Activated naive CD8-positive, alpha-beta T cell treated with anti-CD3 and anti-CD28 coated beads for 36 hours (primary cell): Measurements from ENCODE around the gene SPINK5. TPM values are rescaled to one million over a fixed set of nuclear protein-coding genes. Genes with fewer than 3 reads are reported as not detected.

ENCODE experiments used
- DNase-seq: peaks from one replicate; pipeline ENCODE4 v3.0.0; 2021
- H3K27ac Mint-ChIP-seq: one replicate; pipeline ENCODE4 v1.8.0; 2022; ENCODE audit warnings: mild to moderate bottlenecking, moderate library complexity, mixed read lengths
- H3K27me3 Mint-ChIP-seq: one replicate; pipeline ENCODE4 v1.8.0; 2022; ENCODE audit warnings: mild to moderate bottlenecking, mixed read lengths
- H3K36me3 Mint-ChIP-seq: one replicate; pipeline ENCODE4 v1.8.0; 2021; ENCODE audit warnings: mild to moderate bottlenecking, mixed read lengths
- H3K4me1 Mint-ChIP-seq: one replicate; pipeline ENCODE4 v1.8.0; 2021; ENCODE audit warnings: mixed read lengths
- H3K4me3 Mint-ChIP-seq: one replicate; pipeline ENCODE4 v1.8.0; 2022; ENCODE audit warnings: mild to moderate bottlenecking, moderate library complexity, mixed read lengths
- H3K9me3 Mint-ChIP-seq: one replicate; pipeline ENCODE4 v1.8.0; 2022; ENCODE audit warnings: mixed read lengths
- total RNA-seq, 2 experiments: library from RNA; stranded (reverse); gene quantifications; one replicate each; pipeline ENCODE4 v1.2.3, GENCODE V29; 2021

The SPINK5 gene
- total RNA-seq, 2 experiments from 2014 or later, result not detected

GRCh38 chr5:148084269-148084668, 20.5 kb downstream of the SPINK5 start:
- no peak for DNase-seq
- no peaks in the 10 kb centered on the region for H3K36me3 Mint-ChIP-seq
- peaks cover 2% of the 10 kb centered on the region for H3K9me3 Mint-ChIP-seq
- H3K4me1 Mint-ChIP-seq, result no peaks in the 10 kb centered on the region
- H3K27me3 Mint-ChIP-seq, result peaks cover 5% of the 10 kb centered on the region
- no peak overlapping the region for H3K4me3 Mint-ChIP-seq
- H3K27ac Mint-ChIP-seq, result no peak overlapping the region

- no peak for DNase-seq
- H3K9me3 Mint-ChIP-seq, result peaks cover 2% of the 10 kb centered on the region
- H3K36me3 Mint-ChIP-seq, result no peaks in the 10 kb centered on the region
- H3K4me3 Mint-ChIP-seq, result no peak overlapping the region
- no peak overlapping the region for H3K27ac Mint-ChIP-seq
- no peaks in the 10 kb centered on the region for H3K4me1 Mint-ChIP-seq
- peaks cover 5% of the 10 kb centered on the region for H3K27me3 Mint-ChIP-seq
Measured at GRCh38 chr5:148085310-148085709, 21.5 kb downstream of the SPINK5 start.

- H3K4me1 Mint-ChIP-seq, result no peaks in the 10 kb centered on the region
- no peak overlapping the region for H3K4me3 Mint-ChIP-seq
- no peak for DNase-seq
- H3K9me3 Mint-ChIP-seq, result peaks cover 2% of the 10 kb centered on the region
- H3K27me3 Mint-ChIP-seq, result peaks cover 5% of the 10 kb centered on the region
- no peak overlapping the region for H3K27ac Mint-ChIP-seq
- H3K36me3 Mint-ChIP-seq, result no peaks in the 10 kb centered on the region
Measured at GRCh38 chr5:148085977-148086705, 22.4 kb downstream of the SPINK5 start.

GRCh38 chr5:148090146-148090772, 26.5 kb downstream of the SPINK5 start:
- Mint-ChIP-seq H3K27ac (no peak overlapping the region), H3K4me3 (no peak overlapping the region), H3K4me1 (no peaks in the 10 kb centered on the region), H3K27me3 (peaks cover 10% of the 10 kb centered on the region), H3K9me3 (no peaks in the 10 kb centered on the region), H3K36me3 (no peaks in the 10 kb centered on the region)
- DNase-seq, result no peak

- Mint-ChIP-seq H3K36me3 (no peaks in the 10 kb centered on the region), H3K27ac (no peak overlapping the region), H3K9me3 (no peaks in the 10 kb centered on the region), H3K27me3 (peaks cover 10% of the 10 kb centered on the region), H3K4me1 (no peaks in the 10 kb centered on the region), H3K4me3 (no peak overlapping the region)
- DNase-seq, result no peak
Measured at GRCh38 chr5:148090773-148091250, 27.0 kb downstream of the SPINK5 start.

GRCh38 chr5:148091991-148092964, 28.5 kb downstream of the SPINK5 start:
- Mint-ChIP-seq H3K27ac (no peak overlapping the region), H3K27me3 (peaks cover 10% of the 10 kb centered on the region), H3K4me1 (no peaks in the 10 kb centered on the region), H3K4me3 (no peak overlapping the region), H3K9me3 (no peaks in the 10 kb centered on the region), H3K36me3 (no peaks in the 10 kb centered on the region)
- no peak for DNase-seq

GRCh38 chr5:148094336-148094735, 30.6 kb downstream of the SPINK5 start:
- Mint-ChIP-seq H3K36me3 (no peaks in the 10 kb centered on the region), H3K27me3 (peaks cover 8% of the 10 kb centered on the region), H3K4me3 (no peak overlapping the region), H3K4me1 (no peaks in the 10 kb centered on the region), H3K9me3 (no peaks in the 10 kb centered on the region), H3K27ac (no peak overlapping the region)
- DNase-seq, result no peak

GRCh38 chr5:148104226-148104625, 40.4 kb downstream of the SPINK5 start:
- Mint-ChIP-seq H3K4me1 (no peaks in the 10 kb centered on the region), H3K4me3 (no peak overlapping the region), H3K27me3 (peaks cover 8% of the 10 kb centered on the region), H3K36me3 (no peaks in the 10 kb centered on the region), H3K27ac (no peak overlapping the region), H3K9me3 (no peaks in the 10 kb centered on the region)
- no peak for DNase-seq

GRCh38 chr5:148107608-148108007, 43.8 kb downstream of the SPINK5 start:
- no peak for DNase-seq
- H3K4me1 Mint-ChIP-seq, result no peaks in the 10 kb centered on the region
- no peaks in the 10 kb centered on the region for H3K36me3 Mint-ChIP-seq
- no peaks in the 10 kb centered on the region for H3K9me3 Mint-ChIP-seq
- H3K4me3 Mint-ChIP-seq, result no peak overlapping the region
- H3K27ac Mint-ChIP-seq, result no peak overlapping the region
- peaks cover 3% of the 10 kb centered on the region for H3K27me3 Mint-ChIP-seq

- Mint-ChIP-seq H3K9me3 (no peaks in the 10 kb centered on the region), H3K4me1 (no peaks in the 10 kb centered on the region), H3K4me3 (no peak overlapping the region), H3K27me3 (peaks cover 4% of the 10 kb centered on the region), H3K27ac (no peak overlapping the region), H3K36me3 (no peaks in the 10 kb centered on the region)
- DNase-seq, result no peak
Measured at GRCh38 chr5:148113243-148113642, 49.5 kb downstream of the SPINK5 start.

- Mint-ChIP-seq H3K4me1 (no peaks in the 10 kb centered on the region), H3K27ac (no peak overlapping the region), H3K4me3 (no peak overlapping the region), H3K9me3 (no peaks in the 10 kb centered on the region), H3K27me3 (peaks cover 6% of the 10 kb centered on the region), H3K36me3 (no peaks in the 10 kb centered on the region)
- DNase-seq, result no peak
Measured at GRCh38 chr5:148120317-148120716, 56.5 kb downstream of the SPINK5 start.

GRCh38 chr5:148125641-148126040, 61.9 kb downstream of the SPINK5 start:
- DNase-seq, result no peak
- Mint-ChIP-seq H3K27ac (no peak overlapping the region), H3K4me3 (no peak overlapping the region), H3K4me1 (no peaks in the 10 kb centered on the region), H3K36me3 (no peaks in the 10 kb centered on the region), H3K27me3 (no peaks in the 10 kb centered on the region), H3K9me3 (no peaks in the 10 kb centered on the region)

GRCh38 chr5:148135091-148136048, 71.6 kb downstream of the SPINK5 start:
- Mint-ChIP-seq H3K9me3 (no peaks in the 10 kb centered on the region), H3K27ac (no peak overlapping the region), H3K36me3 (no peaks in the 10 kb centered on the region)

GRCh38 chr5:148140846-148141245, 77.1 kb downstream of the SPINK5 start:
- H3K27me3 Mint-ChIP-seq, result peaks cover 15% of the 10 kb centered on the region
- H3K36me3 Mint-ChIP-seq, result no peaks in the 10 kb centered on the region
- H3K9me3 Mint-ChIP-seq, result peaks cover 3% of the 10 kb centered on the region
- H3K4me1 Mint-ChIP-seq, result no peaks in the 10 kb centered on the region
- no peak overlapping the region for H3K27ac Mint-ChIP-seq
- DNase-seq, result no peak
- no peak overlapping the region for H3K4me3 Mint-ChIP-seq

More at GRCh38 chr5:148135091-148136048, 71.6 kb downstream of the SPINK5 start:
- Mint-ChIP-seq H3K4me3 (no peak overlapping the region), H3K4me1 (no peaks in the 10 kb centered on the region), H3K27me3 (peaks cover 10% of the 10 kb centered on the region)
- DNase-seq, result no peak
